WI38 (cell line): ENCODE measurements around the gene ZC3H10.
A peak's percentile ranks its signal among the peaks of the same experiment; 100 is the strongest.

Experiments used
- H3K4me3 ChIP-seq: 2 replicates; pipeline ENCODE4 v1.5.1; 2011; ENCODE audit warnings: low read depth, mild to moderate bottlenecking, control low read depth, low read length
- CTCF ChIP-seq: IDR thresholded peaks from 2 replicates; pipeline ENCODE4 v1.5.1; 2012; ENCODE audit warnings: low read depth, mild to moderate bottlenecking, control low read depth, low read length

The ZC3H10 gene

GRCh38 chr12:56102683-56103065 is 15.4 kb upstream of the ZC3H10 start:
- H3K4me3 ChIP-seq = no peak overlapping the region
- TF ChIP-seq CTCF = no peak

DNA sequence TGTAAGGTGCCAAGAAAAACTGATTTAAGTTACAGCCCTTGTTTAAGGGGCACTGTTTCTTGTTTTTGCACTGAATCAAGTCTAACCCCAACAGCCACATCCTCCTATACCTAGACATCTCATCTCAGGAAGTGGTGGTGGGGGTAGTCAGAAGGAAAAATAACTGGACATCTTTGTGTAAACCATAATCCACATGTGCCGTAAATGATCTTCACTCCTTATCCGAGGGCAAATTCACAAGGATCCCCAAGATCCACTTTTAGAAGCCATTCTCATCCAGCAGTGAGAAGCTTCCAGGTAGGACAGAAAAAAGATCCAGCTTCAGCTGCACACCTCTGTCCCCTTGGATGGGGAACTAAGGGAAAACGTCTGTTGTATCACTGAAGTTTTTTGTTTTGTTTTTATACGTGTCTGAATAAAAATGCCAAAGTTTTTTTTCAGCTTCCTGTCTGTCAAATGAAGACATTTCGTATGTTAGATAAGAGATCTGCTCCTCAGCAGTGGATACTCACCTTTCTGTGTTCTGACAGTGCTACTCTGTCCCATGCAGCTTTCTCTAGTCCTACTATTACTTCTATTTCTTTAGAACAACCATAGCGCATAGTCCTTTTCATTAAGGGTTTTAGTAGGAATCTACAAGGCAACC is 14.9 kb upstream of the ZC3H10 start:
- peak overlapping the region; percentile 90 for H3K4me3 ChIP-seq
- TF ChIP-seq CTCF = no peak

GRCh38 chr12:56103823-56104108 is 14.3 kb upstream of the ZC3H10 start:
- TF ChIP-seq CTCF = no peak
- peak overlapping the region; percentile 90 for H3K4me3 ChIP-seq

GRCh38 chr12:56104109-56104814 is 13.8 kb upstream of the ZC3H10 start, which contains the start of gene PA2G4:
Gene PA2G4, plus strand, starts transcription at chr12:56104559. Its CDS starts 179 bp downstream, at chr12:56104738.
- no peak for TF ChIP-seq CTCF
- peak within 1 kb of the TSS; percentile 90 for H3K4me3 ChIP-seq

DNA sequence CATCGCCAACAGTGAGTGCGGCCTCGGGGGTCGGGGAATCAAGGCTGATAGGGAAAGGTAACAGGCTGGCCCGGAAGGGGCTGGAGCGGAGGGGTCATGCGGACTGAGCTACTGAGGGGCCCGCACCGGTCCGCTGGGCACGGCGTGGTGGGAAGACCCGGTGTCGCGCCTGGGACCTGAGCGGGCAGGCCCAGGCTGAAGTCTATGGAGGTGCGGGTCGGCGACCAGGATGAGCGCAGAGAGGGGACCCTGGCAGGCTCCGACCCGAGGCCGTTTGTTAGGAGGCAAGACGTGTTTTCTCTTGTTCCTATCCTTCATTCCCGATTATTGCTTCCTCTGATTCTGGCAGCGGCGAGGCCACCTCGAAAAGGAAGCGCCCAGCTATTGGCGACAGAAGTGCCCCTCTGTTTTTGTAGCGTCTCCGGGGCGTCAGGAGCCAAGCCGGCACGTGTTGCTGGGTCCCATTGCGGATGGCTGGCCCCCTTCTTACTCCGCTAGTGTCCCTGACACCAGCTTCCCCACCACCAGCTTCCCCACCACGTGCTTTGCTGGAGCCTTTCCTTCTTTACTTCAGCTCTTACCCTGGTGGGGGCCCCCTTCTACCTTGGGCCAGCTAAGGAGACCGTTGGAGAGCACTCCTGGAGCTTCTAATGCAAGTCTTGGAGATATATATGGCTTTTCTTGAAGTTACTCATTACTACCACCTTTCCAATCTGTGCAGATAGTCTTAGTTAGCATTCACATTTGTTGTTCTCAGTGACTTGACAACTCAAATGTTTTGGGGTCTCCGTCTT is 13.1 kb upstream of the ZC3H10 start:
- H3K4me3 ChIP-seq = peak overlapping the region; percentile 90

DNA sequence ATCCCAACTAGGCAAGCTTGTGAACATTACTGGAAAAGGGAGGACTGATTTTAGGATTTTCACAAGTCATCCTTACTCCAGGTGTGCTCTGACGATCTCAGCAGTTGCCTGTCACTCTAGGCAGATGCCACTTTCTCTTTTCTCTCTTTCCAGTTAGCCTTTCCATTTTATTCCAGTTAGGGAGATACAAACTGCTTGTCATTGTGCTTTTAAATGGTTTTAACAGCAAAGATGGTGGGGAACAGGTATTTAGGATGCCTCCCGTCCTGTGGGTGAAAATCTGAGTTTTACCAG is 12.5 kb upstream of the ZC3H10 start:
- TF ChIP-seq CTCF = no peak
- peak overlapping the region; percentile 90 for H3K4me3 ChIP-seq

More for the DNA sequence above, 13.1 kb upstream of the ZC3H10 start:
- no peak for TF ChIP-seq CTCF

GRCh38 chr12:56107242-56107641 is 10.8 kb upstream of the ZC3H10 start:
- TF ChIP-seq CTCF = no peak

More at GRCh38 chr12:56107242-56107641, 10.8 kb upstream of the ZC3H10 start:
- H3K4me3 ChIP-seq = no peak overlapping the region
